ENCODE results near the gene ZBTB7C. TPM values are rescaled to one million over a fixed set of nuclear protein-coding genes. Genes with fewer than 3 reads are reported as not detected.

Gene ZBTB7C
- polyA plus RNA-seq, 1 of the 3 experiments (the other 2 are of a cell fraction), result 0.05 TPM

GRCh38 chr18:48142994-48143393 lies 266.2 kb downstream of the ZBTB7C start:
- CTCF ChIA-PET, result interaction anchor here (1.0 to 1.5 kb wide), 3 partner anchors 9 to 112 kb away, joined by 3 to 10 read pairs (median 6); no protein-coding TSS in a partner anchor
- no peak for DNase-seq
- Histone ChIP-seq H3K9me2 (no peaks in the 10 kb centered on the region), H3K27me3 (ENCODE audit: insufficient read depth) (peaks cover 13% of the 10 kb centered on the region; the same call in 1 of the 2 replicates), H3F3A (replicated peaks; ENCODE audit: insufficient read depth) (no peaks in the 10 kb centered on the region), H3K4me3 (ENCODE audit: low read depth in 2 of 2, low read length in 1 of 2) (no peak overlapping the region), H3K9me3 (no peaks in the 10 kb centered on the region), H3K27ac (ENCODE audit: low read depth in 2 of 2, low read length in 1 of 2) (peak overlapping the region in 1 of 2 experiments; percentile 25; a peak in 1 of 4 replicates), H3K4me2 (no peak overlapping the region), H3K79me2 (ENCODE audit: insufficient read depth) (no peaks in the 10 kb centered on the region), H3K4me1 (ENCODE audit: control insufficient read depth in 1 of 2, insufficient read depth in 2 of 2, low read depth in 1 of 2, low read length in 1 of 2) (peaks cover 0 to 58% of the 10 kb centered on the region in 2 experiments; a peak in 2 of 4 replicates), H2AFZ (ENCODE audit: low read depth) (no peak overlapping the region), H3K9ac (no peak overlapping the region), H4K20me1 (ENCODE audit: insufficient read depth) (no peaks in the 10 kb centered on the region), H3K36me3 (replicated peaks in 1 of 2; ENCODE audit: control insufficient read depth in 1 of 2, insufficient read depth in 2 of 2, low read length in 1 of 2) (no peaks in the 10 kb centered on the region)
- whole genome bisulfite sequencing (ENCODE audit: low lambda C conversion rate), result 73% methylated on average over 1 of the region's 1 CpG
- POLR2A ChIA-PET, result interaction anchor here (1.0 kb wide), 1 partner anchor 38 kb away, joined by 3 read pairs; no protein-coding TSS in a partner anchor
- TF ChIP-seq RXRA (IDR thresholded peaks at IDR 0.05; ENCODE audit: borderline replicate concordance, low read depth) (no peak), RFX5 (IDR thresholded peaks at IDR 0.05; ENCODE audit: low read length) (no peak), MEF2A (IDR thresholded peaks at IDR 0.05; ENCODE audit: borderline replicate concordance, low read depth) (no peak), ZBTB33 (IDR thresholded peaks at IDR 0.05; ENCODE audit: borderline replicate concordance, low read depth) (no peak), IRF3 (IDR thresholded peaks at IDR 0.05; ENCODE audit: low read depth, low read length) (no peak), USF1 (IDR thresholded peaks at IDR 0.05; ENCODE audit: borderline replicate concordance, low read depth) (no peak), GABPA (IDR thresholded peaks at IDR 0.05; ENCODE audit: low read depth) (no peak), TAF1 (IDR thresholded peaks at IDR 0.05; ENCODE audit: borderline replicate concordance, low read depth, low read length) (no peak), PBX3 (IDR thresholded peaks at IDR 0.05) (no peak), USF2 (IDR thresholded peaks at IDR 0.05; ENCODE audit: borderline replicate concordance, low read depth, low read length) (no peak)

Data from SK-N-SH (cell line).